Epithelial cell of prostate (primary cell): ENCODE results near the gene PRKAG1.
"Not testable (repeated sequence)": the region's sequence is repeated elsewhere in the genome, so short reads cannot be mapped to it uniquely, and the experiment has no call there.

ENCODE experiments used
- DNase-seq: peaks from one replicate; pipeline ENCODE4 v3.0.0-alpha.2; 2011; ENCODE audit warnings: low read depth, low spot score
- H3K27ac ChIP-seq: fragments of 450-650 bp; 2 replicates; pipeline ENCODE4 v1.5.1; 2017; ENCODE audit warnings: mild to moderate bottlenecking

PRKAG1 gene

DNA sequence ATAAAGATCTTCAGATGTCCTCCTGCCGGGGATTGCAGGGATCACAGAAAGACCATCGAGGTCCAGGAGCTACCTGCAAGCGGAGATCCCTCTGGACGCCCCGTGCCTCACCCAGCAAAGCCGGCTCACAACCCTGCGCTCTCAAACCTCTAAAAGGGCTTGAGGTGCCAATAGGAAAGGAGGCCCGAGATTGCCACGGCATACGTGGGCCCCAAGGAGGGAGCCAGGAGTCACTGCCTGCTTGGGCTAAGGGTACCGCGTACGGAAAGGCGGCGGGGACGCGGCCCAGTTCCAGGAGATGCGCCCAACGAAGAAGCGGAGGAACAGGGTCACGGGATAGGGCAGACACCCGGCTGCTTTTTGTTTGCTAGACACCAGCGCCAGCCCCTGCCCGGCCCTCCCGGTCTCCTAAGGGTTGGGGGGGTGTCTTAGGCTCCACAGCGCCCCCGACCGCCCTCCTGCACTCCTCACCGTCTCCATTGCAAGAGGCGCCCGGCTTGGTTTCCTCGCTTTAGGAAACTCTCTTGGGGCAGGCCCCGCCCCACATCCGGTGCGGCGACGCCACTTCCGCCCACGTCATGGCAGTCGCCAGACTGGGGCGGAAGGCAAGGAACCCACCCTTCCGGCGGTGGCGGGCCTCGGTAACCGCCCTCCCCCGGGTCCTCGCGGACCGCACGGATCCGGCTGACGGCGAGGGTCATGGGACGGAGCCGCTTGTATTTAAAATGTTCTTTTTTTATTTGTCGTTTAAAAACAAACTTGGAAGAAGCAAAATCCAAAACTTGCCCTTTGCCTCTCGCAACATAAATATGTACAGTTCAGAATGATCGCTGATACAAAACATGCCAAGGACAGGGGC, at the start of gene PRKAG1:
TSS of gene PRKAG1 (minus strand) at position 516 of the 859 bp plus-strand sequence. CDS start at position 480, 36 bp downstream.
- DNase-seq = peak; percentile 75

GRCh38 chr12:49066120-49066519, 47.5 kb upstream of the PRKAG1 start:
- no peak for DNase-seq
- no peak overlapping the region for H3K27ac ChIP-seq

More for the DNA sequence above, at the start of gene PRKAG1:
- H3K27ac ChIP-seq = peak within 1 kb of the TSS; percentile 90

DNA sequence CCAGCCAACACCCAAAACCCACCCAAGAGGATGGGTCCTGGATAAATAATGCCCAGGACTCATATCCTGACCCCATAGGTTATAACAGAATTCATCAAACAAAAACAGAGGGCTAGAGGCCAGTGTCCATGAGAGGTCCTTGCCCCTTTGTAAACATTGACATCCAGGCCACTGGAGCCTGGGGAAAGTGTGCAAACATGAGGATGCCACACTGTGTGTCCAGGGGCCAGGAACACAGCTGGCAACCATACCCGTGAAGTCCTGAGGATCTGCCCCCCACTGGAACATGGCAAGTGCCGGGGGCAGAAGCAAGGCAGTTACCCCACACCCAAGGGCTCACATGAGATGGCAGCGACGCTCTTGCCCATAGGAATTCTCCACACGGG, 46.2 kb upstream of the PRKAG1 start:
- DNase-seq = no peak
- no peak overlapping the region for H3K27ac ChIP-seq

GRCh38 chr12:49061916-49062315, 43.3 kb upstream of the PRKAG1 start:
- H3K27ac ChIP-seq, DNase-seq: not testable (repeated sequence)

- H3K27ac ChIP-seq = peak overlapping the region; percentile 77
- no peak for DNase-seq
These were observed 42.6 kb upstream of the PRKAG1 start for GRCh38 chr12:49061157-49061650.

DNA sequence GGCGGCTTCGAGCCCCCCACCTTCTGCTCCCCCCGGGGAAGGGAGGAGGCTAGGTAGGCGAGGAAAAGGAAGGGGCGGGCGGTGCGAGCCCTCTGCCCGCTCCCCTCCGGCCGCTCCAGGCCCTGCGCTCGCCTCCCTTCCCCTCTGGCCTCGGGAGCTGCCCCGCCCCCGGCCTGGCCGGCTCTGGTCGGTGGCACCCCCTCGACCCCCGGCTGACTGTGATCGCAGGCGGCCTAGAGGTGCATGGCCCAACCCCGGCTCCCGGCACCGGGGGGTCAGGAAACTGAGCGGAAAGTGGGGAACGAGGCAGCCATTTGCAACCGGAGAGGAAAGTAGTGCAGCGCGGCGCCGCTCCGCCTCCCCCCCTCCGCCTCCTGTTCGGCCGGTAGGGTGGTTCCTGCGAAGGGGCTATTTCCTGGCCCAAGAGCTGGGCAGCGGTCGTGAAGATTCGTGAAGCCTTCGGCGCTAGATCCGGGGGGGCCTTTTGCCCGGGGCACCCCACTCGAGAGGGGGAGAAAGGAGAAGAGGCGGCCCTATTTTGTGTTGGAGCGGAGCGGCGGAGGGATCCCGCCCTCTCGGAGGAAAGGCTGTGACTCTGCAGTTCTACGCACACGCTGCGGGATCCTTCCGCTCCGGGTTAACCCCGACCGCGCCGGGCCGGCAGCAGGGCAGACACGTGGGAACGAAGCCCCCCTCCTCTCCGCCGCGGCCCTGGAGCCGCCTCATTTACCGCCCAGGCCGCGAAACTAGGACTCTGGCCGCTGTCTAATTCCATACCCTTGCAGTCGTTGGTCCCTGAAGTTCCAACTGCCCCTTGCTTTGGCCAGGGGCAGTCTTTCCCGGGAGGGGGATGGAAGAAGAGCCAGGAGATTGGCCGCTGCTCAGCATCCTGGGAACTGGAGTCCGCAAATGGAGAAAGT, 41.9 kb upstream of the PRKAG1 start, which contains the start of gene KMT2D:
TSS of gene KMT2D (minus strand) at position 558 of the 920 bp plus-strand sequence. CDS start 5,470 bp downstream, outside the sequence.
- peak within 1 kb of the TSS; percentile 77 for H3K27ac ChIP-seq
- DNase-seq = peak; percentile 75

GRCh38 chr12:49059299-49060171, 41.0 kb upstream of the PRKAG1 start:
- no peak for DNase-seq
- H3K27ac ChIP-seq = peak overlapping the region; percentile 77

GRCh38 chr12:49059045-49059298, 40.4 kb upstream of the PRKAG1 start:
- H3K27ac ChIP-seq = peak overlapping the region; percentile 77
- DNase-seq = no peak

DNA sequence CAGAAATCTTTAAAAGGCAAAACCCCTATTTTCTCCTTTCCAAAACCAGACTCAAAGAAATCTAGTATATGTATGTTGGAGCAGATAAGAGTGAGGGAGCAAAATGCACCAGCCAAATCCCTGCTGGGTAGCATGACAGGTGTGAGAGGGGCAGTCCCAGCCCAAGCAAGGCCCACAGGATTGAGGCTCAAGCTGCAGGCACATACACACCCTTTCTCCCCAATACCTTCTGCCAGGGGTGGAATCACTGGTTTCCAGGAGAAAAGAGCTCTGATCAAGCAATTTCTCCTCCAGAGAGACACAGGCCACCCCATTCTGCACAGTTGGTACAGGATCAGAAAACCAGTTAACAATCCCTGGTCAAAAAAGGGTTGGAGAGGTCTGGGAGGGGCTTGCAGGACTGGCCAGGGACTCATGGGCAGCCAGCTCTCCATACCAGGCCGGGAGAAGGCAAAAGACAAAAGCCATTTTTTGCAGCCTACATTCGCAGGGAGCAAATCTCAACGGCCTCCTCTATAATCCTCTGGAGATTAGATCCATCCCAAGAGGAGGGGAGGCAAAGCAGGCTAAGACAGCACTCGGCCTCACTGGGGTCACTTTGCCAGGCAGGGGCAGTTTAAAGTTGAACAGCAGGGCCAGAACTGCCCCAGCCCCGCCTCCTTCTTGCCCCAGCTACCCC, 39.9 kb upstream of the PRKAG1 start:
- no peak for DNase-seq
- peak overlapping the region; percentile 77 for H3K27ac ChIP-seq

- H3K27ac ChIP-seq = no peak overlapping the region
- DNase-seq = no peak
These were observed 39.3 kb upstream of the PRKAG1 start for GRCh38 chr12:49057888-49058287.

GRCh38 chr12:49055978-49056754, 37.6 kb upstream of the PRKAG1 start:
- H3K27ac ChIP-seq = no peak overlapping the region
- no peak for DNase-seq

GRCh38 chr12:49055092-49055491, 36.5 kb upstream of the PRKAG1 start:
- H3K27ac ChIP-seq = no peak overlapping the region
- no peak for DNase-seq

DNA sequence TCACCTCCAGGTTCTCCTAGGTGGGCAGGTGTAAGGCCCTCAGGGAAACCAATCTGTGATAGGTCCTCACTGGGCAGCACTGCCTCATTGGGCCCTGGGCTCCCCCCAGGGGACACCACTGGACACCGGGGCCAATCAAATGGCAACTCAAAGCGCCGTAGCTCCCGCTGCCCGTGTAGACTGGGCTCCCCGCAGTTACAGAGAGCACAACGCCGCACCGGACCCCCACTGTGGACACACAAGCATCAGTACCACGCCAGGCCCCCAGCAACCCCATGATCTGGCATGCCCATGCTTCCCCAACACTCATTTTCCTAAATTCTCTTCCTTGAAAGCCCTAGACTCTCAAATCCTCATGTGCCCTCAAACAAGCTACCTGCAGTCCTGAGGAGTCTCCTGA, 35.9 kb upstream of the PRKAG1 start:
- DNase-seq = no peak

GRCh38 chr12:49054096-49054495, 35.5 kb upstream of the PRKAG1 start:
- H3K27ac ChIP-seq = no peak overlapping the region
- DNase-seq = no peak

More for the DNA sequence above, 35.9 kb upstream of the PRKAG1 start:
- no peak overlapping the region for H3K27ac ChIP-seq

DNA sequence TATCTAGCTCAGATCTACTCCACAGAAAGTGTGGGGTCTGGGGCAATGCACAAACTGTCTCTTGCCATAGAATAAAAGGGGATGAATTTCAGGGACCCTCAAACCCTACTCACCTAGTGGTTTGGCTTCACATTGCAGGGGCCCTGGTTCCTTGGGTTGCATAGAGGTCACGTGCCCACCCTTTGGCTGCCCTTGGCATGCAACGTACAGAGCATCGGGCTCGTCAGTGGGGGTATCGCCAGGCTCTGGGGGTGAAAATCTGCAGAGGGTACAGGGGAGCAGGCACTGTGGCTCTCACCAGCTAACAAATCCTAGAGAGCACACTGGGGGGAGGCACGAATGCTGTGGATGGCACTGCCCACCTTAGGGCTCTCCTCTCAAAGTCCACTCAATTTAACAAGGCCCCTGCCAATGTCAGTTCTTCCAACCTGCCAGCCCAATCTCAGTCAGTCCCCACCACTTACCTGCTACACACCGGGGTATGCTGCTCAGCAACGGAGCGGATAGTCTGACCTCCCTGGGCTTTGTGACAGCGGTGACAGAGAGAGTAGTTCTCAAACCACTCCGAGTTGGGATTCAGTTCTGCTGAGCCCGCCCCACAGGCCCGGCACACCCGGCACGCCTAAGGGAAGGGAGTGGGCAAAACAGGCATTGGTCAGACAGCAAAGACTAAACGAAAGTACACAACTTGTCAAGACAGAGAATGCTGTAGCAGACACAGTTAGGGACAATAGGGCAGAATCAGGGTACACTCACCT, 34.1 kb upstream of the PRKAG1 start:
- no peak overlapping the region for H3K27ac ChIP-seq
- no peak for DNase-seq

GRCh38 chr12:49051777-49052438, 33.3 kb upstream of the PRKAG1 start:
- DNase-seq = no peak
- H3K27ac ChIP-seq = no peak overlapping the region

DNA sequence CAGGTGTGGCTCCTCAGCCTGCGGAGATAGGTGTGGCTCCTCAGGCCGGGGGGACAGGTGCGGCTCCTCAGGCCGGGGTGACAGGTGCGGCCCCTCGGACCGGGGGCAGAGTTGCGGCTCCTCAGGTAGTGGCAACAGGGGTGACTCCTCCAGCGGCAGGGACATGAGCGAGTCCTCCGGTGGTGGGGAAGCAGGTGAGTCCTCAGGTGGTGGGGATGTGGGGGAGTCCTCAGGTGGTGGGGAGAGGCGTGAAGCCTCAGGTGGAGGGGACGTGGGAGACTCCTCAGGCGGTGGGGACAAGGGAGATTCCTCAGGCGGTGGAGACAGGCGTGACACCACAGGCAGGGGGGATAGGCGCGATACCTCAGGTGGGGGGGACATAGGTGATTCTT, 32.8 kb upstream of the PRKAG1 start:
- DNase-seq = no peak
- H3K27ac ChIP-seq = no peak overlapping the region
